ENCODE data around the gene ZNF217. TPM values are rescaled to one million over a fixed set of nuclear protein-coding genes. Genes with fewer than 3 reads are reported as not detected.

Gene ZNF217
- total and polyA plus RNA-seq, 9 of the 15 experiments (the other 6 are each of a cell fraction or from before 2014, with no cell fraction given): 3.0 to 41.8 (median 16.8) TPM

- TF ChIP-seq MEIS2 (IDR thresholded peaks at IDR 0.05; ENCODE audit: partially characterized antibody) (no peak), ILF3 (IDR thresholded peaks at IDR 0.05; ENCODE audit: borderline replicate concordance) (no peak)
These were observed 66.4 kb downstream of the ZNF217 start (continued) for GRCh38 chr20:53527196-53527595.

- Histone ChIP-seq H3K9me3 (replicated peaks; ENCODE audit: control insufficient read depth, insufficient read depth, low read depth, low read length) (no peaks in the 10 kb centered on the region), H3K79me2 (ENCODE audit: control insufficient read depth, insufficient read depth, low read length) (no peaks in the 10 kb centered on the region), H3K4me2 (ENCODE audit: insufficient read depth, low read length) (no peak overlapping the region), H3K27ac (ENCODE audit: extremely low read depth, low read depth, low read length) (no peak overlapping the region), H3K36me3 (ENCODE audit: control insufficient read depth, insufficient read depth, low read length) (no peaks in the 10 kb centered on the region), H4K20me1 (replicated peaks; ENCODE audit: control insufficient read depth, insufficient read depth, low read length) (no peaks in the 10 kb centered on the region), H3K4me1 (replicated peaks in 1 of 2; ENCODE audit: control insufficient read depth in 2 of 2, insufficient read depth in 2 of 2, low read length in 2 of 2) (no peaks in the 10 kb centered on the region), H3K4me3 (no peak overlapping the region), H3K9me1 (ENCODE audit: control insufficient read depth, insufficient read depth, low read length) (no peaks in the 10 kb centered on the region), H3K9ac (ENCODE audit: insufficient read depth in 1 of 2, low read depth in 2 of 2, low read length in 2 of 2) (no peak overlapping the region), H2AFZ (ENCODE audit: low read depth, low read length) (no peak overlapping the region), H3K27me3 (ENCODE audit: control insufficient read depth in 2 of 2, insufficient read depth in 2 of 2, low read length in 2 of 2) (peaks cover 7 to 30% of the 10 kb centered on the region in 2 experiments; a peak in 4 of 5 replicates)
- DNase-seq (ENCODE audit: extremely low read depth in 1 of 4, low spot score in 3 of 4) (peak in 1 of 4 experiments; percentile 21), FAIRE-seq (no peak), ATAC-seq (peak; percentile 71)
- POLR2A ChIA-PET: no interaction called here
- intact Hi-C loops (cut with micrococcal nuclease) (no loop called here), in situ Hi-C loops (cut with MboI) (no loop called here)
- BruUV-seq (replicated peaks): no TSS peak
- 19% methylated on average over 13 of the region's 13 CpGs for WGBS (ENCODE audit: insufficient coverage, low coverage, missing lambda C conversion rate)
- CTCF ChIA-PET (ENCODE audit: low intra/inter-chr PET ratio): no interaction called here
- TF ChIP-seq KDM5B (IDR thresholded peaks at IDR 0.05; ENCODE audit: insufficient replicate concordance, low read depth, low read length): no peak
- TF ChIP-seq ATF1 (CRISPR knock-in tag; IDR thresholded peaks at IDR 0.05): no peak
- TF ChIP-seq ATF1 (tag; IDR thresholded peaks at IDR 0.05): peak; percentile 78
- TF ChIP-seq RBM15 (IDR thresholded peaks at IDR 0.05; ENCODE audit: insufficient read depth, low read length): no peak
- TF ChIP-seq MBD2 (IDR thresholded peaks at IDR 0.05; ENCODE audit: borderline replicate concordance, low read depth): no peak
- no peak for TF ChIP-seq ZNF407 (IDR thresholded peaks at IDR 0.05; ENCODE audit: low read depth)
- TF ChIP-seq MLLT1 (IDR thresholded peaks at IDR 0.05): no peak
- TF ChIP-seq POLR2A (conservative IDR thresholded peaks at IDR 0.05): no peak
- no peak for TF ChIP-seq SMC3 (conservative IDR thresholded peaks at IDR 0.05; ENCODE audit: insufficient read depth, low read depth, low read length)
- TF ChIP-seq HNRNPLL (IDR thresholded peaks at IDR 0.05; ENCODE audit: low read depth, low read length, poor library complexity, severe bottlenecking): no peak
These were observed 68.9 kb downstream of the ZNF217 start for GRCh38 chr20:53524589-53525312.
